Lower leg skin (tissue), 3 donors: ENCODE results near the gene ZNF653.

Experiments used
- CTCF ChIP-seq, 3 donors: fragments of 450-650 bp; IDR thresholded peaks; one replicate each; pipeline ENCODE4 v1.5.1; 2016; ENCODE audit warnings: antibody characterized with exemption in 3 of 3, mild to moderate bottlenecking in 3 of 3, moderate library complexity in 2 of 3
- POLR2A ChIP-seq, 2 donors: fragments of 450-650 bp; IDR thresholded peaks; one replicate each; pipeline ENCODE4 v1.6.1; 2016 to 2017; ENCODE audit warnings: antibody characterized with exemption in 2 of 2, mild to moderate bottlenecking in 1 of 2, moderate library complexity in 1 of 2

- TF ChIP-seq CTCF (IDR thresholded peaks at IDR 0.05) = no peak
- TF ChIP-seq POLR2A (IDR thresholded peaks at IDR 0.05) = no peak
Measured at GRCh38 chr19:11496391-11497163, 9.1 kb downstream of the ZNF653 start.
